Ectodermal cell (in vitro differentiated cells): ENCODE data around the gene TFIP11.
"Not testable (repeated sequence)": the region's sequence is repeated elsewhere in the genome, so short reads cannot be mapped to it uniquely, and the experiment has no call there.

ENCODE experiments used
- H3K27ac ChIP-seq: 2 replicates; pipeline ENCODE4 v1.7.0; 2013; ENCODE audit warnings: mild to moderate bottlenecking, low read depth, low read length; ENCODE audit not compliant: insufficient read depth, poor library complexity, severe bottlenecking
- H3K27me3 ChIP-seq: 2 replicates; pipeline ENCODE4 v1.7.0; 2013; ENCODE audit warnings: mild to moderate bottlenecking, low read length; ENCODE audit not compliant: insufficient read depth, control insufficient read depth, poor library complexity, severe bottlenecking
- H3K36me3 ChIP-seq: one replicate; pipeline ENCODE4 v1.7.0; 2013; ENCODE audit warnings: low read length; ENCODE audit not compliant: control insufficient read depth, insufficient read depth
- H3K4me1 ChIP-seq: one replicate; pipeline ENCODE4 v1.7.0; 2013; ENCODE audit warnings: low read length; ENCODE audit not compliant: control insufficient read depth, insufficient read depth
- H3K4me3 ChIP-seq: 2 replicates; pipeline ENCODE4 v1.7.0; 2013; ENCODE audit warnings: low read depth, low read length, control low read depth; ENCODE audit not compliant: insufficient read depth
- H3K9me3 ChIP-seq: 2 replicates; pipeline ENCODE4 v1.7.0; 2013; ENCODE audit warnings: mild to moderate bottlenecking, low read length, moderate library complexity; ENCODE audit not compliant: control insufficient read depth
- WGBS, 2 experiments: methylation state at CpG; one replicate each; pipeline ENCODE4 v1.1.7; 2013; ENCODE audit warnings: missing lambda C conversion rate in 2 of 2; 5-methylcytosine and 5-hydroxymethylcytosine counted together

TFIP11 gene

DNA sequence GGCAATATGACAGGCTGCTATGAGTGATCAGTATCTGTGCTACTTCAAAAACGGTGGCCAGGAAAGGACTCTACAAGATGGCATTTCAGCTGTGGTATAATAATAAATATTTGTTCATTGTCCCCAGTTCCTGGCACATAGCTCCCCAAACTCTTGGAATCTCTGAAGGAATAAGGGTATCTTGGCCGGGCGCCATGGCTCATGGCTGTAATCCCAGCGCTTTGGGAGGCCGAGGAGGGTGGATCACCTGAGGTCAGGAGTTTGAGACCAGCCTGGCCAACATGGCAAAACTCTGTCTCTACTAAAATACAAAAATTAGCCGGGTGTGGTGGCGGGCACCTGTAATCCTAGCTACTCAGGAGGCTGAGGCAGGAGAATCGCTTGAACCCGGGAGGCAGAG, 16.2 kb upstream of the TFIP11 start:
- H3K9me3 ChIP-seq, H3K27me3 ChIP-seq, H3K36me3 ChIP-seq, H3K27ac ChIP-seq, H3K4me3 ChIP-seq, H3K4me1 ChIP-seq: not testable (repeated sequence)
- WGBS, 2 experiments = 92 to 94% methylated on average over 9 of the region's 9 CpGs

DNA sequence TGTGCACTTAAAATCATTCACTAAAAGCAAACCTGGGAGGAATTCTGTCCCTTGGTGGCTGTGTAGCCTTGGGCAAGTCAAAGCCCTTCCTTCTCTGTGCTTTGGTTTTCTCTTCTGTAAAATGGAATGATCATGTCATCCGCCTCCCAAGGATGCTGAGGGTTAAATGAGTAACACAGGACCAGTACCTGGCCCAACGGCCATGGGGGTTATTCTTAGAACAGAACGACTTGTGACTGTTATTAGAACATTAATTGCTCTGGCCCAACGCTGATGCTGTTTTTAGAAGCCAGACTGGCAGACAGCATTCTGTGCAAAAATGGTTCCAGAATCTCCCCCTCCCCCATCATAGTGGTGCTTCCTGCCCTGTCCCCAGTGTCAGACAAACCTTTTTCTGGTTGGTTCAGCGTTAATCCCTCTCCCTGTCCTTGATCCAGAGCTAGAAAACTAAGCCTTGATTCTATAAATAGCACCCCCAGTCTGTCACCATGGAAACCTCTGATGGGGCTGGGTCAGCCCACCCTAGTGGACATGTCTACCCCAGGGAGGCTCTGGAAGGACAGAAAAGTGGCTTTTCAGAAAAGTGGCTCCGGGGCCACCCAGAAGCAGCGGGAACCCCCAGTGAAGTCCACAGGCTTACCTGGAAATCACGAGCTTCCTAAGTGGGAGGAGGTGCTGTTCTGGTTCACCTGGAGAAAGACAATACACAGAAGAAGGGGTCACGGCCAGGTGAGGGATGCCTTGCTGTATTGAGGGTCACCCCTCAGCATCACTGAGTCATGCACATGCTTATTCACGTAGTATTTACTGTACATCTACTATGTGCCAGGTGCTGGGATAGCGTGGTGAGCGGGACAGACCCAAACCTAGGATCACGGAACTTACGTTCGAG, 15.5 kb upstream of the TFIP11 start:
- no peaks in the 10 kb centered on the region for H3K9me3 ChIP-seq
- H3K27ac ChIP-seq = no peak overlapping the region
- H3K4me1 ChIP-seq = no peaks in the 10 kb centered on the region
- 94% methylated on average over 15 of the region's 15 CpGs for WGBS, 2 experiments
- no peaks in the 10 kb centered on the region for H3K27me3 ChIP-seq
- no peaks in the 10 kb centered on the region for H3K36me3 ChIP-seq
- no peak overlapping the region for H3K4me3 ChIP-seq

DNA sequence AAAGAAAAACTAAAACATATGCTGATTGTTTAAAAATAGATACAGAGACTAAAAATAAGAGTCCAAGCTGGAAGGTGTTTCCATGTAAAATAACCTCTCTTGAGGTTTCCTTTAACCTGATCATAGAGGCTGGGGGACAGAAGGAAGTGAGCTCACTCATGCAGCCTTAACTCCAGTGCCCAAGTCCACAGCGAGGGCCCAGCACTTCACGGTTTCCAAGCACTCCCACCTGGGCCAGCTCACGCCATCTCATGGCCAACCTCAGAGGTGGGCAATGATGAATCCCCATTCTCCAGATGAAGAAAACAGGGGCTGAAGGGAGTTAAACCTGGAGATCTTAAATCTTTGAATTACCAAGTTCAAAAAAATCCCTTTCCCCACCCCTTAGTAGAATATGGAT, 14.9 kb upstream of the TFIP11 start:
- Histone ChIP-seq H3K27ac (no peak overlapping the region), H3K4me3 (no peak overlapping the region), H3K9me3 (no peaks in the 10 kb centered on the region), H3K4me1 (no peaks in the 10 kb centered on the region), H3K27me3 (no peaks in the 10 kb centered on the region), H3K36me3 (no peaks in the 10 kb centered on the region)
- 79 to 85% methylated on average over 3 of the region's 3 CpGs for WGBS, 2 experiments

- Histone ChIP-seq H3K27ac (no peak overlapping the region), H3K27me3 (no peaks in the 10 kb centered on the region), H3K9me3 (no peaks in the 10 kb centered on the region), H3K4me1 (no peaks in the 10 kb centered on the region), H3K36me3 (no peaks in the 10 kb centered on the region), H3K4me3 (no peak overlapping the region)
- WGBS, 2 experiments = 94 to 97% methylated on average over 6 of the region's 7 CpGs
Measured at GRCh38 chr22:26525946-26526564, 13.8 kb upstream of the TFIP11 start.

DNA sequence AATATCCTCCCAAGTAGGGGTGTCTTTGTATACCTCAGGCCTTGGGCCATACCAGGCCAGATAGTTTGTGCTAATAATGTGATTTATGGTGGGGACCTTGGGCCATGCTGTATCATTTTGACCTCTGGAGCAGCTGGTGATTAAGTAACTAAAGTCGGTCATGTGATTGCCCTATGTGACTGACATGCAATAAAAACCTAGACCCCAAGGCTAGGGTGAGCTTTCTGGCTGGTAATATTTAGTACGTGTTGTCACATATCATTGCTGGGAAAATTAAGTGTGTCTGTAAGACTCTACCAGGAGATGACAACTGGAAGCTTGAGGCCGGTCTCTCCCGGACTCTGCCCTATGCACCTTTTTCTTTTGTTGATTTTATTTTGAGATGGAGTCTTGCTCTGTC, 12.6 kb upstream of the TFIP11 start:
- Histone ChIP-seq H3K4me3 (no peak overlapping the region), H3K4me1 (no peaks in the 10 kb centered on the region), H3K27ac (no peak overlapping the region), H3K9me3 (no peaks in the 10 kb centered on the region), H3K36me3 (no peaks in the 10 kb centered on the region), H3K27me3 (no peaks in the 10 kb centered on the region)
- WGBS, 2 experiments = 91 to 95% methylated on average over 4 of the region's 4 CpGs

- WGBS, 2 experiments = 94 to 95% methylated on average over 4 of the region's 4 CpGs
Measured at GRCh38 chr22:26522592-26522991, 10.3 kb upstream of the TFIP11 start.

DNA sequence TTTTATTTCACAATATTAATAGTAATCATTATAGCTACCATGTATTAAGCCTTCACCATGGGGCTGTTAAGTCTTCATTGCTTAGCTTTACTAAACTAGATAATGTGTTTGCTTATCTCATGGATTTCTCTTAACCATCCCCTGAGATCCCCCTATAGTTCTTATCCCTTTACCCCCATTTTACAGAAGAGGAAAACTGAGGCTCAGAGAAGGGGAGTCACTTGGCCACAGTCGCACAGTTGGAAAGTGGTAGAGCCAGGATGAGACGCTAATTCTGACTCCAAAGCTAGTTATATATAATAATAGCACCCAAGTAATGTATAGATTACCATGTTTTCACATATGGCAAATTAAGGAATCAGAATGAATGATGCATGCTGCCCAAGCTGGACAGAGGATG, 9.7 kb upstream of the TFIP11 start:
- no peaks in the 10 kb centered on the region for H3K4me1 ChIP-seq
- H3K27ac ChIP-seq = no peak overlapping the region
- H3K36me3 ChIP-seq = no peaks in the 10 kb centered on the region
- H3K4me3 ChIP-seq = no peak overlapping the region
- 100% methylated on average over 1 of the region's 2 CpGs; no CpG with 5 or more reads in 1 of the 2 experiments for WGBS, 2 experiments
- H3K9me3 ChIP-seq = no peaks in the 10 kb centered on the region
- H3K27me3 ChIP-seq = no peaks in the 10 kb centered on the region

More at GRCh38 chr22:26522592-26522991, 10.3 kb upstream of the TFIP11 start:
- H3K4me1 ChIP-seq = no peaks in the 10 kb centered on the region
- no peaks in the 10 kb centered on the region for H3K36me3 ChIP-seq
- H3K4me3 ChIP-seq = no peak overlapping the region
- H3K9me3 ChIP-seq = no peaks in the 10 kb centered on the region
- no peak overlapping the region for H3K27ac ChIP-seq
- no peaks in the 10 kb centered on the region for H3K27me3 ChIP-seq

- no peaks in the 10 kb centered on the region for H3K36me3 ChIP-seq
- WGBS, 2 experiments = 92 to 94% methylated on average over 3 to 5 of the region's 5 CpGs
- no peak overlapping the region for H3K27ac ChIP-seq
- no peak overlapping the region for H3K4me3 ChIP-seq
- no peaks in the 10 kb centered on the region for H3K9me3 ChIP-seq
- H3K4me1 ChIP-seq = peaks cover 9% of the 10 kb centered on the region
- H3K27me3 ChIP-seq = no peaks in the 10 kb centered on the region
Measured at GRCh38 chr22:26517429-26517828, 5.2 kb upstream of the TFIP11 start.

- WGBS, 2 experiments = 91 to 95% methylated on average over 1 of the region's 1 CpG
Measured at GRCh38 chr22:26516503-26516902, 4.2 kb upstream of the TFIP11 start.

DNA sequence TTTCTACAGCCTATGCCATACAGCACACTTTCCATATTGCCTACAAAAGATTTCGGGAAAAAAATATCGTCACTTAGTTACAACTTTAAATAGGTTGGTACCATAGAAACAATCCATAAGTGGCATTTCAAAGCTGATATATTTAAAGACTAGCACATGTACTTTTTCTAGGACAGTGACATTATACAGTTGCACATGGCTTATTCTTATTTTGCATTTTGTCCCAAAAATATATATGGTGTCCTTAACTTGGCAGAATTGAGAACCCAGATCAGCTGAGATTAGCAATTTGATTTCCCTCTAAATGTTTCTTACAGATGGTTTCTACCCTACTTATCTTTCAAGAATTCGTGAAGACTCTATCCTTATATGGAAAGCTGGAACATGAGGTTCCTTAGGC, 3.7 kb upstream of the TFIP11 start:
- H3K27me3 ChIP-seq = no peaks in the 10 kb centered on the region
- H3K4me3 ChIP-seq = no peak overlapping the region
- WGBS, 2 experiments = 89 to 92% methylated on average over 3 of the region's 3 CpGs
- no peaks in the 10 kb centered on the region for H3K9me3 ChIP-seq
- peaks cover 9% of the 10 kb centered on the region for H3K4me1 ChIP-seq
- no peaks in the 10 kb centered on the region for H3K36me3 ChIP-seq
- no peak overlapping the region for H3K27ac ChIP-seq

More at GRCh38 chr22:26516503-26516902, 4.2 kb upstream of the TFIP11 start:
- Histone ChIP-seq H3K9me3 (no peaks in the 10 kb centered on the region), H3K4me3 (no peak overlapping the region), H3K27ac (no peak overlapping the region), H3K27me3 (no peaks in the 10 kb centered on the region), H3K4me1 (peaks cover 9% of the 10 kb centered on the region), H3K36me3 (no peaks in the 10 kb centered on the region)
